IMR-90 (cell line): ENCODE measurements around the gene CADM1. TPM values are rescaled to one million over a fixed set of nuclear protein-coding genes. Genes with fewer than 3 reads are reported as not detected.

Experiments
- ATAC-seq: fragments of 200-7000 bp; cut with Tn5 transposase; 2 replicates; pipeline ENCODE4 v1.9.1; 2020; ENCODE audit warnings: low read depth, mild to moderate bottlenecking, moderate library complexity
- BruUV-seq: library from RNA; stranded (reverse); fragments of 400-500 nt; replicated peaks from 2 replicates; lab custom pipeline; 2021; lab: Mats Ljungman, UMichigan
- CTCF ChIA-PET: fragments of 300-600 bp; formaldehyde crosslinking; extraction: SDS; loops from one replicate; lab custom pipeline; 2021; ENCODE audit warnings: antibody characterized with exemption; lab: Yijun Ruan, JAX
- POLR2A ChIA-PET: fragments of 300-600 bp; sonication (Branson Sonifier 250); formaldehyde crosslinking; loops from one replicate; lab custom pipeline; 2022; ENCODE audit warnings: antibody characterized with exemption; ENCODE audit not compliant: unreplicated experiment; lab: Charles Lee
- DNase-seq: peaks from one replicate; pipeline ENCODE4 v3.0.0; 2013
- H2AFZ ChIP-seq: replicated peaks from 2 replicates; pipeline ENCODE3; 2013; ENCODE audit warnings: low read length, mild to moderate bottlenecking; ENCODE audit not compliant: poor library complexity
- H2AK5ac ChIP-seq: 2 replicates; pipeline ENCODE4 v1.6.1; 2013; ENCODE audit warnings: low read depth, low read length, inconsistent platforms
- H2AK9ac ChIP-seq: replicated peaks from 2 replicates; pipeline ENCODE3; 2013; ENCODE audit warnings: mild to moderate bottlenecking, low read depth, low read length, moderate library complexity; ENCODE audit not compliant: poor library complexity
- H2BK120ac ChIP-seq: 2 replicates; pipeline ENCODE4 v1.6.1; 2013; ENCODE audit warnings: low read depth, low read length, inconsistent platforms
- H2BK15ac ChIP-seq: 3 replicates; pipeline ENCODE4 v1.6.1; 2013; ENCODE audit warnings: low read depth, low read length, inconsistent platforms
- H2BK20ac ChIP-seq: 2 replicates; pipeline ENCODE4 v1.6.1; 2013; ENCODE audit warnings: low read depth, mild to moderate bottlenecking, inconsistent platforms, low read length, moderate library complexity
- H2BK5ac ChIP-seq: 2 replicates; pipeline ENCODE4 v1.6.1; 2013; ENCODE audit warnings: mild to moderate bottlenecking, low read depth, low read length, inconsistent platforms; ENCODE audit not compliant: poor library complexity, severe bottlenecking
- H3K14ac ChIP-seq: replicated peaks from 2 replicates; pipeline ENCODE4 v1.6.1; 2013; ENCODE audit warnings: low read depth, low read length, inconsistent platforms
- H3K18ac ChIP-seq: 2 replicates; pipeline ENCODE4 v1.6.1; 2013; ENCODE audit warnings: low read depth, low read length, control low read depth
- H3K23ac ChIP-seq: 2 replicates; pipeline ENCODE4 v1.6.1; 2013; ENCODE audit warnings: low read depth, low read length, inconsistent platforms
- H3K27ac ChIP-seq: 2 replicates; pipeline ENCODE4 v1.5.1; 2013; ENCODE audit warnings: mild to moderate bottlenecking, control low read depth, low read length; ENCODE audit not compliant: insufficient read depth
- H3K27me3 ChIP-seq: 2 replicates; pipeline ENCODE4 v1.6.1; 2013; ENCODE audit warnings: low read length; ENCODE audit not compliant: control insufficient read depth, insufficient read depth
- H3K36me3 ChIP-seq: 2 replicates; pipeline ENCODE4 v1.6.1; 2013; ENCODE audit warnings: low read length, mixed read lengths; ENCODE audit not compliant: control insufficient read depth, insufficient read depth
- H3K4ac ChIP-seq: 2 replicates; pipeline ENCODE4 v1.6.1; 2013; ENCODE audit warnings: low read depth, low read length, inconsistent platforms
- H3K4me1 ChIP-seq: 2 replicates; pipeline ENCODE4 v1.6.1; 2013; ENCODE audit warnings: low read length, mixed read lengths; ENCODE audit not compliant: control insufficient read depth, insufficient read depth
- H3K4me2 ChIP-seq: 2 replicates; pipeline ENCODE4 v1.6.1; 2013; ENCODE audit warnings: low read depth, mild to moderate bottlenecking, control low read depth, low read length, moderate library complexity
- H3K4me3 ChIP-seq: 2 replicates; pipeline ENCODE4 v1.5.1; 2013; ENCODE audit warnings: low read depth, mild to moderate bottlenecking, control low read depth, low read length, moderate library complexity; ENCODE audit not compliant: insufficient read depth
- H3K56ac ChIP-seq: 2 replicates; pipeline ENCODE4 v1.6.1; 2013; ENCODE audit warnings: low read length, inconsistent platforms; ENCODE audit not compliant: insufficient read depth; ENCODE audit errors: extremely low read depth
- H3K79me1 ChIP-seq, 2 experiments: 2 replicates each; pipeline ENCODE4 v1.6.1; 2013; ENCODE audit warnings: low read length in 2 of 2, inconsistent platforms in 1 of 2, low read depth in 1 of 2
- H3K9ac ChIP-seq: 2 replicates; pipeline ENCODE4 v1.6.1; 2013; ENCODE audit warnings: low read depth, low read length, control low read depth
- H3K9me1 ChIP-seq: 2 replicates; pipeline ENCODE4 v1.6.1; 2013; ENCODE audit warnings: low read length, inconsistent platforms; ENCODE audit not compliant: insufficient read depth
- H3K9me3 ChIP-seq: 2 replicates; pipeline ENCODE4 v1.6.1; 2013; ENCODE audit warnings: low read length; ENCODE audit not compliant: control insufficient read depth, insufficient read depth
- H4K20me1 ChIP-seq: 2 replicates; pipeline ENCODE4 v1.6.1; 2013; ENCODE audit warnings: low read length, inconsistent platforms; ENCODE audit not compliant: insufficient read depth
- H4K5ac ChIP-seq: 2 replicates; pipeline ENCODE4 v1.6.1; 2013; ENCODE audit warnings: mild to moderate bottlenecking, low read depth, low read length, control low read depth
- H4K8ac ChIP-seq, 2 experiments: 2 replicates each; pipeline ENCODE4 v1.6.1; 2013; ENCODE audit warnings: low read depth in 2 of 2, low read length in 2 of 2, control low read depth in 1 of 2, inconsistent platforms in 1 of 2
- H4K91ac ChIP-seq: 2 replicates; pipeline ENCODE4 v1.6.1; 2013; ENCODE audit warnings: low read depth, low read length, inconsistent platforms; ENCODE audit not compliant: insufficient read depth
- MAFK ChIP-seq: IDR thresholded peaks from 2 replicates; pipeline ENCODE4 v1.6.1; 2012; ENCODE audit warnings: low read depth, low read length, improper control_type of control experiment
- SMC3 ChIP-seq: fragments of 150-350 bp; IDR thresholded peaks from 2 replicates; pipeline ENCODE4 v1.6.1; 2016; ENCODE audit warnings: low read depth, mild to moderate bottlenecking, antibody characterized with exemption, low read length, moderate library complexity
- WGBS, 2 experiments: methylation state at CpG; one replicate each; pipeline versions ENCODE4 v1.1.5 to v1.1.7; 2013; ENCODE audit warnings: missing lambda C conversion rate in 2 of 2; ENCODE audit not compliant: insufficient read length in 1 of 2; ENCODE audit errors: extremely low coverage in 2 of 2; 5-methylcytosine and 5-hydroxymethylcytosine counted together
- dilution Hi-C: fragments of 300-500 bp; cut with HindIII; formaldehyde crosslinking; loops from one replicate; pipeline ENCODE4 v1.14.3; 2018; ENCODE audit warnings: low sequenced_read_pairs; ENCODE audit not compliant: unreplicated experiment
- in situ Hi-C: fragments of 300-500 bp; cut with MboI; formaldehyde crosslinking; loops from 3 replicates; pipeline ENCODE4 v1.14.3; 2019; ENCODE audit warnings: low sequenced_read_pairs, inconsistent platforms, mixed read lengths
- intact Hi-C: fragments of 100-400 bp; cut with micrococcal nuclease; formaldehyde crosslinking; loops from 2 replicates; pipeline ENCODE4 v1.10.0; 2022
- polyA plus RNA-seq, 3 experiments: library from polyadenylated mRNA; depleted of rRNA; stranded (reverse); fragments of >200 nt; gene quantifications; 2 replicates each; pipeline ENCODE4 v1.2.3, GENCODE V29; 2012; ENCODE audit warnings: low replicate concordance in 1 of 3
- total RNA-seq: library from RNA; depleted of rRNA; stranded (reverse); fragments of >200 nt; gene quantifications from 2 replicates; pipeline ENCODE4 v1.2.3, GENCODE V29; 2012
- TF ChIP-seq, protein P1 (sequence below): fragments of 150-350 bp; IDR thresholded peaks from 2 replicates; pipeline ENCODE4 v1.6.1; 2017; ENCODE audit warnings: mild to moderate bottlenecking, antibody characterized with exemption, low read length, low read depth
- TF ChIP-seq, protein P2 (sequence below): fragments of 150-350 bp; IDR thresholded peaks from 2 replicates; pipeline ENCODE4 v1.6.1; 2016; ENCODE audit warnings: low read depth, mild to moderate bottlenecking, low read length, moderate library complexity, borderline replicate concordance

The CADM1 gene
- total and polyA plus RNA-seq, 2 of the 4 experiments (the other 2 are of a cell fraction), result 28.8 to 77.1 TPM

DNA sequence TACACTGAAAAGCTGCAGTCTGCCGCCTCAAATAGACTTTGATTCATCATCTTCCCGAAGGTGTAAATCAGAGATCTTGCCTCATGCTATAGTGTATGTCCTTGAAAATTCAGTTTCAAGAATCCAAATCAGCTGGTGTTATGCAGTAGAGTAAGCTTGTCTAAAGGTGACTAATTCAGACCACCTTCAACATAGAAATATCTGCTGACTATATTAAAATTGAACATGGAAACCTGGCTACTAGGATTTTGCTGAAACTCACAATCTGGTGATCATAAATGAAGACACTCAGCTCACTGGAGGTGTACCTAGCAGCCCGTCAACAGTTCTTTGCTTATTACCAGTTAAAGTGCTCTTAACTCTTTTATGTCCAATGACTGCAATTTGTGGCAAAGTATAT, 266.6 kb downstream of the CADM1 start:
- CTCF ChIA-PET, result no interaction called here

More for the DNA sequence above, 266.6 kb downstream of the CADM1 start:
- no peaks in the 10 kb centered on the region for H3K27me3 ChIP-seq
- no peak overlapping the region for H3K9ac ChIP-seq
- no peak overlapping the region for H3K56ac ChIP-seq
- no peak overlapping the region for H4K91ac ChIP-seq
- no peaks in the 10 kb centered on the region for H3K4me1 ChIP-seq
- DNase-seq, result no peak
- H2BK120ac ChIP-seq, result no peak overlapping the region
- no peaks in the 10 kb centered on the region for H3K9me3 ChIP-seq
- H4K5ac ChIP-seq, result no peak overlapping the region
- no peaks in the 10 kb centered on the region for H3K9me1 ChIP-seq
- no peaks in the 10 kb centered on the region for H4K20me1 ChIP-seq
- no peak overlapping the region for H2AK5ac ChIP-seq
- no TSS peak for BruUV-seq
- dilution Hi-C loops (no loop called here), intact Hi-C loops (no loop called here), in situ Hi-C loops (no loop called here)
- no CpG with 5 or more reads among the region's 3 CpGs for WGBS, 2 experiments
- no peaks in the 10 kb centered on the region for H3K79me1 ChIP-seq
- H3K4me2 ChIP-seq, result no peak overlapping the region
- H4K8ac ChIP-seq, result no peak overlapping the region
- no peak for ATAC-seq
- H3K4me3 ChIP-seq, result no peak overlapping the region
- no peak overlapping the region for H2BK5ac ChIP-seq
- H2BK20ac ChIP-seq, result no peak overlapping the region
- no peak overlapping the region for H2AK9ac ChIP-seq
- no peak overlapping the region for H3K4ac ChIP-seq
- H3K18ac ChIP-seq, result no peak overlapping the region
- H2AFZ ChIP-seq, result no peak overlapping the region
- POLR2A ChIA-PET, result no interaction called here
- TF ChIP-seq MAFK (peak; percentile 46; the same call in 1 of the 2 replicates), SMC3 (no peak)
- TF ChIP-seq, protein P1, sequence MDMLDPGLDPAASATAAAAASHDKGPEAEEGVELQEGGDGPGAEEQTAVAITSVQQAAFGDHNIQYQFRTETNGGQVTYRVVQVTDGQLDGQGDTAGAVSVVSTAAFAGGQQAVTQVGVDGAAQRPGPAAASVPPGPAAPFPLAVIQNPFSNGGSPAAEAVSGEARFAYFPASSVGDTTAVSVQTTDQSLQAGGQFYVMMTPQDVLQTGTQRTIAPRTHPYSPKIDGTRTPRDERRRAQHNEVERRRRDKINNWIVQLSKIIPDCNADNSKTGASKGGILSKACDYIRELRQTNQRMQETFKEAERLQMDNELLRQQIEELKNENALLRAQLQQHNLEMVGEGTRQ, result no peak
- TF ChIP-seq, protein P2, sequence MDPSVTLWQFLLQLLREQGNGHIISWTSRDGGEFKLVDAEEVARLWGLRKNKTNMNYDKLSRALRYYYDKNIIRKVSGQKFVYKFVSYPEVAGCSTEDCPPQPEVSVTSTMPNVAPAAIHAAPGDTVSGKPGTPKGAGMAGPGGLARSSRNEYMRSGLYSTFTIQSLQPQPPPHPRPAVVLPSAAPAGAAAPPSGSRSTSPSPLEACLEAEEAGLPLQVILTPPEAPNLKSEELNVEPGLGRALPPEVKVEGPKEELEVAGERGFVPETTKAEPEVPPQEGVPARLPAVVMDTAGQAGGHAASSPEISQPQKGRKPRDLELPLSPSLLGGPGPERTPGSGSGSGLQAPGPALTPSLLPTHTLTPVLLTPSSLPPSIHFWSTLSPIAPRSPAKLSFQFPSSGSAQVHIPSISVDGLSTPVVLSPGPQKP, result no peak
- H3K14ac ChIP-seq, result no peak overlapping the region
- H3K27ac ChIP-seq, result no peak overlapping the region
- H2BK15ac ChIP-seq, result no peak overlapping the region
- no peak overlapping the region for H3K23ac ChIP-seq
- H3K36me3 ChIP-seq, result peaks cover 3% of the 10 kb centered on the region; the same call in 1 of the 2 replicates
